ENCODE measurements around the gene TMEM52B. TPM values are rescaled to one million over a fixed set of nuclear protein-coding genes. Genes with fewer than 3 reads are reported as not detected.

TMEM52B gene
- total and polyA plus RNA-seq, 7 donors, result not detected

- WGBS, 3 donors, result 90 to 95% (median 91%) methylated on average over 25 of the region's 25 CpGs
- ATAC-seq, result no peak
- H3K27ac ChIP-seq, result peak overlapping the region; percentile 100
These were observed 32.5 kb downstream of the TMEM52B start for GRCh38 chr12:10211101-10211939.

GRCh38 chr12:10211940-10212738, 33.3 kb downstream of the TMEM52B start:
- intact Hi-C loops (cut with DNase I), result loop anchor here (5.0 kb wide), 1 partner anchor 510 kb away; the partner anchor contains the start of gene YBX3 (in 2 of the 2)
- DNase-seq, result peak; percentile 98 to 99
- TF ChIP-seq, protein P1, sequence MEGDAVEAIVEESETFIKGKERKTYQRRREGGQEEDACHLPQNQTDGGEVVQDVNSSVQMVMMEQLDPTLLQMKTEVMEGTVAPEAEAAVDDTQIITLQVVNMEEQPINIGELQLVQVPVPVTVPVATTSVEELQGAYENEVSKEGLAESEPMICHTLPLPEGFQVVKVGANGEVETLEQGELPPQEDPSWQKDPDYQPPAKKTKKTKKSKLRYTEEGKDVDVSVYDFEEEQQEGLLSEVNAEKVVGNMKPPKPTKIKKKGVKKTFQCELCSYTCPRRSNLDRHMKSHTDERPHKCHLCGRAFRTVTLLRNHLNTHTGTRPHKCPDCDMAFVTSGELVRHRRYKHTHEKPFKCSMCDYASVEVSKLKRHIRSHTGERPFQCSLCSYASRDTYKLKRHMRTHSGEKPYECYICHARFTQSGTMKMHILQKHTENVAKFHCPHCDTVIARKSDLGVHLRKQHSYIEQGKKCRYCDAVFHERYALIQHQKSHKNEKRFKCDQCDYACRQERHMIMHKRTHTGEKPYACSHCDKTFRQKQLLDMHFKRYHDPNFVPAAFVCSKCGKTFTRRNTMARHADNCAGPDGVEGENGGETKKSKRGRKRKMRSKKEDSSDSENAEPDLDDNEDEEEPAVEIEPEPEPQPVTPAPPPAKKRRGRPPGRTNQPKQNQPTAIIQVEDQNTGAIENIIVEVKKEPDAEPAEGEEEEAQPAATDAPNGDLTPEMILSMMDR (IDR thresholded peaks at IDR 0.05), result no peak
- Histone ChIP-seq H3K36me3 (ENCODE audit: insufficient read depth in 1 of 2, low read depth in 1 of 2) (peaks cover 0 to 23% of the 10 kb centered on the region in 2 donors), H3K27me3 (ENCODE audit: insufficient read depth in 3 of 3, low read length in 2 of 3) (no peaks in the 10 kb centered on the region), H3K4me3 (peak overlapping the region; percentile 92), H3K9me3 (no peaks in the 10 kb centered on the region), H3K27ac (peak overlapping the region; percentile 100), H3K4me1 (peaks cover 20% of the 10 kb centered on the region)
- ATAC-seq, result peak; percentile 85 to 92 (median 88)
- 21 to 28% (median 26%) methylated on average over 40 of the region's 40 CpGs for WGBS, 3 donors

More at GRCh38 chr12:10211101-10211939, 32.5 kb downstream of the TMEM52B start:
- TF ChIP-seq, protein P1 (IDR thresholded peaks at IDR 0.05), result no peak
- H3K27me3 ChIP-seq (ENCODE audit: insufficient read depth in 3 of 3, low read length in 2 of 3), result no peaks in the 10 kb centered on the region
- peaks cover 0 to 14% of the 10 kb centered on the region in 2 donors for H3K36me3 ChIP-seq (ENCODE audit: insufficient read depth in 1 of 2, low read depth in 1 of 2)
- no peaks in the 10 kb centered on the region for H3K9me3 ChIP-seq
- intact Hi-C loops (cut with DNase I), result loop anchor here (5.0 kb wide), 1 partner anchor 511 kb away; the partner anchor contains the start of gene YBX3 (in 2 of the 2)
- no peak overlapping the region for H3K4me3 ChIP-seq
- H3K4me1 ChIP-seq, result peaks cover 14% of the 10 kb centered on the region
- DNase-seq, result no peak

DNA sequence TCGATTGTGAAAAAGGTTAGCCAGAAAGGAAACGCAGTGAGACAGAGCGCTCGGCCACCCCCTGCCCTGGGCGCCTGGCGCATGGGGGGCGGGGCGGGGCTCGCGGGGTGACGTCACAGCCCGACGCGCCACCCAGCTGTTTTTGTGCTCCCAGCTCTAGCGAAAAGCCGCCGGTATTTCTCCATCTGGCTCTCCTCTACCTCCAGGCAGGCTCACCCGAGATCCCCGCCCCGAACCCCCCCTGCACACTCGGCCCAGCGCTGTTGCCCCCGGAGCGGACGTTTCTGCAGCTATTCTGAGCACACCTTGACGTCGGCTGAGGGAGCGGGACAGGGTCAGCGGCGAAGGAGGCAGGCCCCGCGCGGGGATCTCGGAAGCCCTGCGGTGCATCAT, 33.9 kb downstream of the TMEM52B start, which contains the start of gene GABARAPL1:
Gene GABARAPL1 (plus strand): TSS at position 139 of the 393 bp plus-strand sequence. CDS start 253 bp downstream, at position 392.
- ATAC-seq, result peak; percentile 77 to 83 (median 80)
- WGBS, 3 donors, result 0 to 1% (median 1%) methylated on average over 35 of the region's 35 CpGs

More for the DNA sequence above, 33.9 kb downstream of the TMEM52B start, which contains the start of gene GABARAPL1:
- TF ChIP-seq, protein P1 (IDR thresholded peaks at IDR 0.05), result no peak
- DNase-seq, result peak; percentile 88 to 94
- H3K27me3 ChIP-seq (ENCODE audit: insufficient read depth in 3 of 3, low read length in 2 of 3), result no peaks in the 10 kb centered on the region
- peaks cover 26% of the 10 kb centered on the region for H3K4me1 ChIP-seq
- peak within 1 kb of the TSS; percentile 92 for H3K4me3 ChIP-seq
- H3K27ac ChIP-seq, result peak within 1 kb of the TSS; percentile 100
- intact Hi-C loops (cut with DNase I), result loop anchor here (5.0 kb wide), 1 partner anchor 510 kb away; the partner anchor contains the start of gene YBX3 (in 2 of the 2)
- no peaks in the 10 kb centered on the region for H3K9me3 ChIP-seq
- H3K36me3 ChIP-seq (ENCODE audit: insufficient read depth in 1 of 2, low read depth in 1 of 2), result peaks cover 0 to 28% of the 10 kb centered on the region in 2 donors

All from psoas muscle (tissue), 8 donors.